GM12878 (cell line): Measurements from ENCODE around the gene CTDSP1. TPM values are rescaled to one million over a fixed set of nuclear protein-coding genes. Genes with fewer than 3 reads are reported as not detected.

Experiments
- ATAC-seq: fragments of 200-7000 bp; cut with Tn5 transposase; 3 replicates; pipeline ENCODE4 v1.9.1; 2020; ENCODE audit warnings: mild to moderate bottlenecking, moderate library complexity
- BruUV-seq: library from RNA; stranded (reverse); fragments of 400-500 nt; replicated peaks from 2 replicates; lab custom pipeline; 2021; lab: Mats Ljungman, UMichigan
- CTCF ChIA-PET: fragments of 300-600 bp; sonication (Branson Sonifier 250); formaldehyde crosslinking; extraction: SDS; loops from one replicate; lab custom pipeline; 2021; ENCODE audit warnings: inconsistent platforms; lab: Yijun Ruan, JAX
- POLR2A ChIA-PET: fragments of 350-600 bp; formaldehyde crosslinking; extraction: SDS; loops from one replicate; lab custom pipeline; 2021; ENCODE audit warnings: inconsistent platforms; lab: Charles Lee
- RAD21 ChIA-PET: fragments of 300-600 bp; sonication (Branson Sonifier 250); formaldehyde crosslinking; loops from one replicate; lab custom pipeline; 2023; ENCODE audit warnings: antibody characterized with exemption; ENCODE audit not compliant: unreplicated experiment; lab: Charles Lee
- SMC1A ChIA-PET: fragments of 300-600 bp; sonication (Branson Sonifier 250); formaldehyde crosslinking; loops from one replicate; lab custom pipeline; 2023; ENCODE audit not compliant: unreplicated experiment, uncharacterized antibody; lab: Charles Lee
- DNase-seq: peaks from one replicate; pipeline ENCODE4 v3.0.0-alpha.2; 2011; ENCODE audit warnings: low read depth, low spot score
- FAIRE-seq: peaks from 3 replicates; lab custom pipeline; 2011; peaks lifted over from hg19 to GRCh38; lab: Jason Lieb, UNC
- H2AFZ ChIP-seq: 2 replicates; pipeline ENCODE4 v1.6.0; 2011; ENCODE audit warnings: low read depth, low read length, control low read depth; ENCODE audit not compliant: control insufficient read depth
- H3K27ac ChIP-seq: 2 replicates; pipeline ENCODE4 v1.5.1; 2011; ENCODE audit warnings: control low read depth; ENCODE audit not compliant: control insufficient read depth, insufficient read depth
- H3K27me3 ChIP-seq, 2 experiments: replicated peaks in 1 of 2; 2 replicates each; pipeline versions ENCODE4 v1.6.0 to v1.6.1; 2011; ENCODE audit warnings: low read length in 1 of 2; ENCODE audit not compliant: control insufficient read depth in 2 of 2, insufficient read depth in 2 of 2
- H3K36me3 ChIP-seq, 2 experiments: 2 replicates each; pipeline ENCODE4 v1.5.1; 2011; ENCODE audit warnings: low read length in 1 of 2; ENCODE audit not compliant: control insufficient read depth in 2 of 2, insufficient read depth in 2 of 2
- H3K4me1 ChIP-seq: 2 replicates; pipeline ENCODE4 v1.6.1; 2011; ENCODE audit warnings: mild to moderate bottlenecking, low read length, moderate library complexity, mixed read lengths; ENCODE audit not compliant: control insufficient read depth, insufficient read depth
- H3K4me2 ChIP-seq: 2 replicates; pipeline ENCODE4 v1.6.0; 2011; ENCODE audit warnings: control low read depth; ENCODE audit not compliant: control insufficient read depth, insufficient read depth
- H3K4me3 ChIP-seq: fragments of 200-600 bp; sonication (generic); 2 replicates; pipeline ENCODE4 v1.5.1; 2016
- H3K79me2 ChIP-seq: 2 replicates; pipeline ENCODE4 v1.6.0; 2011; ENCODE audit warnings: low read length; ENCODE audit not compliant: control insufficient read depth, insufficient read depth
- H3K9ac ChIP-seq: 2 replicates; pipeline ENCODE4 v1.8.0; 2011; ENCODE audit warnings: low read length, control low read depth, mixed read lengths; ENCODE audit not compliant: control insufficient read depth, insufficient read depth
- H3K9me3 ChIP-seq: replicated peaks from 3 replicates; pipeline ENCODE4 v1.5.1; 2011; ENCODE audit warnings: mild to moderate bottlenecking, low read length; ENCODE audit not compliant: control insufficient read depth, insufficient read depth
- H4K20me1 ChIP-seq: 2 replicates; pipeline ENCODE4 v1.6.0; 2011; ENCODE audit not compliant: control insufficient read depth, insufficient read depth
- BACH1 ChIP-seq: fragments of 450-650 bp; IDR thresholded peaks from 2 replicates; pipeline ENCODE4 v1.6.1; 2017; ENCODE audit warnings: mild to moderate bottlenecking, borderline replicate concordance
- NKRF ChIP-seq: fragments of 450-650 bp; conservative IDR thresholded peaks from 2 replicates; pipeline ENCODE4 v1.6.1; 2017; ENCODE audit warnings: mild to moderate bottlenecking, moderate library complexity
- POLR2A ChIP-seq: IDR thresholded peaks from 2 replicates; pipeline ENCODE4 v1.6.1; 2011; ENCODE audit warnings: low read depth, mild to moderate bottlenecking, low read length
- WGBS: methylation state at CpG from one replicate; pipeline ENCODE4 v1.1.6; 2016; ENCODE audit warnings: low lambda C conversion rate; ENCODE audit not compliant: insufficient replicate concordance, insufficient coverage; ENCODE audit errors: missing lambda C conversion rate; 5-methylcytosine and 5-hydroxymethylcytosine counted together
- in situ Hi-C: fragments of 300-500 bp; cut with MboI; formaldehyde crosslinking; loops from 9 replicates; pipeline ENCODE4 v1.14.3; 2018; ENCODE audit warnings: mixed read lengths
- intact Hi-C: fragments of 100-400 bp; cut with micrococcal nuclease; formaldehyde crosslinking; loops from one replicate; pipeline ENCODE4 v1.14.2; 2022; ENCODE audit not compliant: unreplicated experiment
- polyA plus RNA-seq, 11 experiments: library from polyadenylated mRNA; depleted of rRNA in 4 of 11; unstranded in 6 of 11; stranded (reverse) in 5 of 11; fragments of >200 nt; fragmentation: Nextera tagmentation in 4 of 11; fragmentation: Illumina TruSeq in 1 of 11; extraction: Ambion mirVana in 4 of 11; extraction: Trizol in 1 of 11; gene quantifications; 1 replicate in 1 of 11; 2 replicates in 10 of 11; pipeline versions ENCODE4 v1.2.1 to v1.2.3, GENCODE V29; 2011 to 2016; ENCODE audit warnings: inconsistent platforms in 2 of 11, missing spikeins in 2 of 11, low read depth in 1 of 11
- total RNA-seq, 4 experiments: library from RNA; depleted of rRNA in 3 of 4; stranded (reverse); fragments of >200 nt in 3 of 4; fragmentation: Illumina TruSeq in 1 of 4; extraction: Trizol in 1 of 4; gene quantifications; 2 replicates each; pipeline versions ENCODE4 v1.2.1 to v1.2.3, GENCODE V29; 2013 to 2021

CTDSP1 gene
- total and polyA plus RNA-seq, 10 of the 15 experiments (the other 5 are each of a cell fraction or from before 2014, with no cell fraction given), result 3.0 to 75.9 (median 34.4) TPM

DNA sequence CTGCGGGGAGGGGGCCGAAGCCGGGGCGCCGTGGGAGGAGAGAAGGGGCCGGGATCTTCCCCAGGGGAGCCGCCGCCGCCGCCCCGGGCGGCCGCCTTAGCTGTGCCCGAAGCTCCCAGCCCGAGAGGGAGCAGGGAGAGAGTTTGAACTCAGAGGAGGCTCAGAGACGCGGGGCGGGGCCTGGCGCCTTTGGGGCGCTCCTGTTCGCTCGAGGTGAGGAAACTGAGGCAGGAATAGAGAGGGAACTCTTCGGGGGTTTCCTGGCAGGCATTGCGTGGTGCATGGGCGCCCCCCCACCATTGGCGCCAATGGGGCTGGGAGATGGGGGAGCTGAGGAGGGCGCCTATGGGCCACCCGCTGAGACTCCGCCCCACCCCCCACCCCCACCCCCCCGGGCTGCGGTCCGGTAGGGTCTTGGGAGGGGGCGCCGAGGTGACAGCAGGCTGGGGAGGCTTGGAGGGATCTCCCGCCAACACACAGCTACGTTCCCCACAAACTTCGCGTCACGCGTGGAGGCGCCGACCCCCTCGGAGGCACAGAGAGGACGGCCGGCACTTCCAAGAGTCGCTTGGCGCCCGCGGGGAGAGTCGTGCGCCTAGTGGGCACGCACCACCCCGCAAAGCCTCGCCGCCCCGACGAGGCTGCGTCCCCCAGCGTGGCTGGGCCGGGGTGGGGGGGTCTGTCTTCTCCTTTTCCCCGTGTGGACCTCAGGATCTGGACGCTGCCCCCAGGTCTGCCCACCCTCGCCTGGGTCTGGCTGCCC, 680 bp downstream of the CTDSP1 start:
- no peak overlapping the region; the same call in 1 of the 2 replicates for H2AFZ ChIP-seq

More for the DNA sequence above, 680 bp downstream of the CTDSP1 start:
- TF ChIP-seq NKRF (no peak), BACH1 (peak; percentile 27; the same call in 1 of the 2 replicates), POLR2A (peak; percentile 8; the same call in 1 of the 2 replicates)
- ChIA-PET SMC1A (interaction anchor here (0.8 kb wide), 1 partner anchor 68 kb away, joined by 3 read pairs; no protein-coding TSS in a partner anchor), CTCF (interaction anchor here (0.7 kb wide), 2 partner anchors 44 to 107 kb away, joined by 3 read pairs; partner anchors contain the start of gene CATIP), POLR2A (interaction anchor here (0.7 kb wide), 1 partner anchor 103 kb away, joined by 3 read pairs; no protein-coding TSS in a partner anchor), RAD21 (interaction anchor here (0.8 to 1.4 kb wide), 8 partner anchors 44 to 286 kb away, joined by 3 to 6 read pairs (median 3); partner anchors contain the start of genes AAMP, CATIP and PNKD)
- no TSS peak for BruUV-seq
- in situ Hi-C loops (loop anchor here (10.0 kb wide), 1 partner anchor 444 kb away; no protein-coding TSS in a partner anchor), intact Hi-C loops (no loop called here)
- Histone ChIP-seq H3K4me1 (peaks cover 30% of the 10 kb centered on the region), H3K79me2 (peaks cover 49% of the 10 kb centered on the region), H3K9me3 (no peaks in the 10 kb centered on the region), H3K27ac (peak overlapping the region; percentile 96), H3K36me3 (peaks cover 7 to 10% of the 10 kb centered on the region in 2 experiments; a peak in 3 of 4 replicates), H3K4me3 (peak overlapping the region; percentile 90), H3K27me3 (no peaks in the 10 kb centered on the region), H3K9ac (peak overlapping the region; percentile 95), H3K4me2 (peak overlapping the region; percentile 59; the same call in 1 of the 2 replicates), H4K20me1 (peaks cover 4% of the 10 kb centered on the region; the same call in 1 of the 2 replicates)
- DNase-seq (no peak), FAIRE-seq (no peak), ATAC-seq (no peak)
- 1% methylated on average over 45 of the region's 63 CpGs for WGBS
